ENCODE measurements around the gene SKIC8.

GRCh38 chr15:78312957-78313356 lies 13.5 kb upstream of the SKIC8 start:
- TF ChIP-seq TRIM24 (CRISPR knock-in tag; IDR thresholded peaks at IDR 0.05) (no peak), CREB1 (IDR thresholded peaks at IDR 0.05) (no peak), CREB1 (CRISPR knock-in tag; IDR thresholded peaks at IDR 0.05) (no peak), SMC3 (IDR thresholded peaks at IDR 0.05; ENCODE audit: low read length) (no peak), CTCF (CRISPR knock-in tag; IDR thresholded peaks at IDR 0.05) (no peak), KLF13 (CRISPR knock-in tag; IDR thresholded peaks at IDR 0.05) (no peak), ZFP90 (CRISPR knock-in tag; IDR thresholded peaks at IDR 0.05; ENCODE audit: borderline replicate concordance) (no peak), FOXM1 (CRISPR knock-in tag; IDR thresholded peaks at IDR 0.05) (no peak), ZBTB43 (CRISPR knock-in tag; conservative IDR thresholded peaks at IDR 0.05) (no peak), GATAD1 (CRISPR knock-in tag; IDR thresholded peaks at IDR 0.05) (no peak), FOXK2 (IDR thresholded peaks at IDR 0.05) (no peak), SETDB1 (CRISPR knock-in tag; IDR thresholded peaks at IDR 0.05; ENCODE audit: borderline replicate concordance) (no peak), HNF1A (IDR thresholded peaks at IDR 0.05; ENCODE audit: low read depth) (no peak), HNF1A (CRISPR knock-in tag; IDR thresholded peaks at IDR 0.05; ENCODE audit: borderline replicate concordance) (no peak), ZNF274 (CRISPR knock-in tag; IDR thresholded peaks at IDR 0.05) (no peak)
